ENCODE data around the gene ELOB. TPM values are rescaled to one million over a fixed set of nuclear protein-coding genes. Genes with fewer than 3 reads are reported as not detected.

ELOB gene
- total RNA-seq, 1 donor from 2014 or later = 172 TPM

DNA sequence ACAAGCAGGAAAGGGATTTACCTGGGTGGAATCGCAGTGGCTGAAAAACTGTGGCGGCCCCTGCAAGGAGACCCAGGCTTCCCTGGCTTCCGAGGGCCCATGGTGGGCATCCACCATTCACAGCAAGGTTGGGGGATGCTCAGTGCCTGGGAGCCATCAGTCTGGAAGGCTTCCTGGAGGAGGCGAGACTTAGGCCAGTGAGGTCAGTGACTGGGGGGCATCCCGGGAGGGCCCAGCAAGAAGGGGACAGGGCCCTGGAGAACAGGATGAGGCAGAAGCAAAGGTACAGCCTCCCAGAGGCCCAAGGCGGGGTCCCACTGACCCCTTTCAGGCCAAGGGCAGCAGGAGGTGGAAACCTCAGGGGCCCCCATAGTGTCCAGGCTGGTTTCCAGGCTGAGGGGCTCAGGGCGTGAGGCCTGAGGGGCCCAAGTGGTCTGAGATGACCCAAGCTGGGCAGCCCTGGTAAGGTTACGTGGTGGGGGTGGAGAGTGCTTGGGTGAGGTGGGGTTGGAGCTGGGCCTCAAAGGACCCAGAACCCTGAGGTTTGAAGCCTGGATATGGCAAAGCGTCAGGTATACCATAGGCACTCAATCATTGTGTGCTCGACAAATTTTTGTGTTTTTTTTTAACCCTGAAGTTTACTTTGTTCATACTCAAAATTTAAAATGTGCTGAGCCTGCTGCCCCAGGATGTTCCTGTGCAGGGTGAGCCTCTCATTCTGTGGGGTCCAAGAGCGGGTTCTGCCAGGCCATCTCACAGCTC lies 40.4 kb downstream of the ELOB start:
- POLR2A ChIA-PET = no interaction called here
- CTCF ChIA-PET = no interaction called here
- ATAC-seq (ENCODE audit: low read depth) (no peak), DNase-seq (no peak)
- H3K9me3 Mint-ChIP-seq = no peaks in the 10 kb centered on the region
- peaks cover 7% of the 10 kb centered on the region for H3K27me3 Mint-ChIP-seq
- TF ChIP-seq, protein P1, sequence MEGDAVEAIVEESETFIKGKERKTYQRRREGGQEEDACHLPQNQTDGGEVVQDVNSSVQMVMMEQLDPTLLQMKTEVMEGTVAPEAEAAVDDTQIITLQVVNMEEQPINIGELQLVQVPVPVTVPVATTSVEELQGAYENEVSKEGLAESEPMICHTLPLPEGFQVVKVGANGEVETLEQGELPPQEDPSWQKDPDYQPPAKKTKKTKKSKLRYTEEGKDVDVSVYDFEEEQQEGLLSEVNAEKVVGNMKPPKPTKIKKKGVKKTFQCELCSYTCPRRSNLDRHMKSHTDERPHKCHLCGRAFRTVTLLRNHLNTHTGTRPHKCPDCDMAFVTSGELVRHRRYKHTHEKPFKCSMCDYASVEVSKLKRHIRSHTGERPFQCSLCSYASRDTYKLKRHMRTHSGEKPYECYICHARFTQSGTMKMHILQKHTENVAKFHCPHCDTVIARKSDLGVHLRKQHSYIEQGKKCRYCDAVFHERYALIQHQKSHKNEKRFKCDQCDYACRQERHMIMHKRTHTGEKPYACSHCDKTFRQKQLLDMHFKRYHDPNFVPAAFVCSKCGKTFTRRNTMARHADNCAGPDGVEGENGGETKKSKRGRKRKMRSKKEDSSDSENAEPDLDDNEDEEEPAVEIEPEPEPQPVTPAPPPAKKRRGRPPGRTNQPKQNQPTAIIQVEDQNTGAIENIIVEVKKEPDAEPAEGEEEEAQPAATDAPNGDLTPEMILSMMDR (IDR thresholded peaks at IDR 0.05) = no peak
- no peak overlapping the region for H3K27ac Mint-ChIP-seq
- intact Hi-C loops (cut with micrococcal nuclease) = no loop called here
- H3K4me3 Mint-ChIP-seq = no peak overlapping the region
- H3K4me1 Mint-ChIP-seq = no peaks in the 10 kb centered on the region
- H3K36me3 Mint-ChIP-seq (ENCODE audit: low read depth) = no peaks in the 10 kb centered on the region

DNA sequence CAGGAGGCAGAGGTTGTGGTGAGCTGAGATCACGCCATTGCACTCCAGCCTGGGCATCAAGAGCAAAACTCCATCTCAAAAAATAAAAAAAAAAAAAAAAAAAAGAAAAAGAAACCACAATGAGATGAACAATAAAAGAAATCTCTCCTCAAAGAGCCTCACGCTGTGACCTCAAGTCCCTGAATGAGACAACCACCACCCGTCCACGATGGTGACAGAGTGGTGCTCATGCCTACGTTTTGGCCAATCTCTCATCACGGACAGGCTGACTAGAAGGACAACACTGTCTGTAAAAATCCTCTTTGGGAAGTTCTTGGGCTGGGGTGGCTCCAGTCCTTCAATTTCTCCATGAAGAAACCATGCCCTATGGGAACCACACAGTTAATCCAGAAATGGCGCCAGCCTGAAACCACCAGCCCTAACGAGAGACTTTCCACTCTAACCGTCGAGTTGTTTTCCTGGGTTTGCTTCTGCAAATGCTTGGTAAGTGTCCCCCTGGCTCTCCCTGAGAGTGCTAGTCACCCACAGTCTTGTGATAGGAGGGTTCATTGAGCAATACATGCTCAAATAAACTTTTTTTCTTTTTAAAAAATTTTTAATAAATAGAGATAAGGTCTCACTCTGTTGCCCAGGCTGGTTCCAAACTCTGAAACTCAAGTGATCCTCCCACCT lies 42.1 kb downstream of the ELOB start:
- ChIA-PET POLR2A (no interaction called here), CTCF (no interaction called here)
- Mint-ChIP-seq H3K27ac (no peak overlapping the region), H3K4me3 (no peak overlapping the region), H3K36me3 (ENCODE audit: low read depth) (no peaks in the 10 kb centered on the region), H3K9me3 (no peaks in the 10 kb centered on the region), H3K27me3 (peaks cover 7% of the 10 kb centered on the region), H3K4me1 (no peaks in the 10 kb centered on the region)
- intact Hi-C loops (cut with micrococcal nuclease) = no loop called here
- TF ChIP-seq, protein P1 (IDR thresholded peaks at IDR 0.05) = no peak
- DNase-seq (no peak), ATAC-seq (ENCODE audit: low read depth) (no peak)

DNA sequence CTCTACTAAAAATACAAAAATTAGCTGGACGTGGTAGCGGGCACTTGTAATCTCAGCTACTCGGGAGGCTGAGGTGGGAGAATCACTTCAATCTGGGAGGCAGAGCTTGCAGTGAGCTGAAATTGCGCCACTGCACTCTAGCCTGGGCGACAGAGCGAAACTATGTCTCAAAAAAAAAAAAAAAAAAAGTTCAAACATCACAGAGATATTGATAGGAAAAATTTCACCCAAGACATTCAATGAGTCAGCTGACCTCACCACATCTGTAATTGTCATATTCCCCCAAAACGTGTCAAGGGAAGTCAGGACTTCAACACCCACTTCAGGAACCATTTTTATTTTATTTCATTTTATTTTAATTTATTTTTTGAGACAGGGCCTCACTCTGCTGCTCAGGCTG lies 49.0 kb downstream of the ELOB start:
- H3K36me3 Mint-ChIP-seq (ENCODE audit: low read depth) = no peaks in the 10 kb centered on the region
- intact Hi-C loops (cut with micrococcal nuclease) = no loop called here
- DNase-seq (no peak), ATAC-seq (ENCODE audit: low read depth) (no peak)
- H3K27ac Mint-ChIP-seq = no peak overlapping the region
- H3K4me3 Mint-ChIP-seq = no peak overlapping the region
- no peaks in the 10 kb centered on the region for H3K9me3 Mint-ChIP-seq
- H3K27me3 Mint-ChIP-seq = peaks cover 13% of the 10 kb centered on the region
- TF ChIP-seq, protein P1 (IDR thresholded peaks at IDR 0.05) = no peak
- ChIA-PET POLR2A (interaction anchor here (0.6 to 0.7 kb wide), 2 partner anchors 11 to 134 kb away, joined by 3 read pairs; no protein-coding TSS in a partner anchor), CTCF (no interaction called here)
- no peaks in the 10 kb centered on the region for H3K4me1 Mint-ChIP-seq

DNA sequence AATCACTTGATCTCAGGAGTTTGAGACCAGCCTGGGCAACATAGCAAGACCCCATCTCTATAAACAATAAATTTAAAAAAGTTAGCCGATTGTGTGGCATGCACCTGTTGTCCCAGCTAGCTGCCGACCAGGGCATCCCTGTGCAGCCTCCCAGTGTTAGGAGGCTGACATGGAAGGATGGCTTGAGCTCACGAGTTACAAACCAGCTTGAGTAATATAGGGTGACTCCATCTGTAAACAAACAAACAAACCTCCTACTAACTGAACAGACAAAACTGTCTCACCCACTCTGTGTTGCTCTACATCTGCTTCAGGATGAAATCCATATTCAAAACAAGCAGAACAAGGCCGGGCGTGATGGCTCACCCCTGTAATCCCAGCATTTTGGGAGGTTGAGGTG lies 50.2 kb downstream of the ELOB start:
- Mint-ChIP-seq H3K36me3 (ENCODE audit: low read depth) (no peaks in the 10 kb centered on the region), H3K4me3 (no peak overlapping the region), H3K27ac (no peak overlapping the region), H3K9me3 (no peaks in the 10 kb centered on the region), H3K27me3 (peaks cover 11% of the 10 kb centered on the region), H3K4me1 (no peaks in the 10 kb centered on the region)
- intact Hi-C loops (cut with micrococcal nuclease) = no loop called here
- ChIA-PET POLR2A (no interaction called here), CTCF (no interaction called here)
- TF ChIP-seq, protein P1 (IDR thresholded peaks at IDR 0.05) = no peak
- no peak for ATAC-seq (ENCODE audit: low read depth)
- DNase-seq = no peak

DNA sequence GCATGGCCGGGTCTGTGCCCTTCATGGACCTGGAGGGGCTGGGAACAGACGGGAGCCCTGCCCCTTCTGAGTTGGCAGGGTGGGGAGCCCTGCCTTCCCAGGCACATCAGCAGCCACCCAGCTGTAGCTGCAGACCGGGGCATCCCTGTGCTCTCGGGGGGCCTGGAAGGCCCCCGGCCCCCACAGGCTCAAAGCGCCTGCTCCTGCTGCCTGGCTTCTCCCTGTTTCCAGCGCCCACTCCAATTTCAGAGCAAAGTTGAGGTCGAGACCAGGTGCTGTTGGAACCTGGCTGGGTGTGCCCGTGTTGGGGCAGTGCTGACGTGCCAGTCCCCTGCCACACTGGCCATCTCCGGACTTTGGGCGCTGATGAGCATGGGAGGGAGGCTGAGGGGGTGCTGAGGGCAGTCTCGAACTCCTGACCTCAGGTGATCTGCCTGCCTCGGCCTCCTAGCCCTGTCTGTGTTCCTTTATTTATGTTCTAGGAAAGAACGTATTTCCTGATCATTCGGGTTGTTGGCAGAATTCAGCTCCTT lies 52.2 kb downstream of the ELOB start:
- ChIA-PET POLR2A (no interaction called here), CTCF (interaction anchor here (0.7 kb wide), 1 partner anchor 52 kb away, joined by 3 read pairs; no protein-coding TSS in a partner anchor)
- Mint-ChIP-seq H3K4me1 (peaks cover 5% of the 10 kb centered on the region), H3K27ac (no peak overlapping the region), H3K9me3 (no peaks in the 10 kb centered on the region), H3K27me3 (peaks cover 11% of the 10 kb centered on the region), H3K36me3 (ENCODE audit: low read depth) (no peaks in the 10 kb centered on the region), H3K4me3 (no peak overlapping the region)
- TF ChIP-seq, protein P1 (IDR thresholded peaks at IDR 0.05) = no peak
- DNase-seq = no peak
- no peak for ATAC-seq (ENCODE audit: low read depth)
- intact Hi-C loops (cut with micrococcal nuclease) = no loop called here
